Lower lobe of right lung (tissue), 2 donors: ENCODE data around the gene C17orf67. TPM values are rescaled to one million over a fixed set of nuclear protein-coding genes. Genes with fewer than 3 reads are reported as not detected.

Source experiments
- ATAC-seq, 2 donors: fragments of 200-7000 bp; cut with Tn5 transposase; one replicate each; pipeline ENCODE4 v1.9.1; 2020 to 2022; ENCODE audit warnings: mild to moderate bottlenecking in 2 of 2, moderate library complexity in 2 of 2
- DNase-seq: peaks from one replicate; pipeline ENCODE4 v3.0.0-alpha.2; 2020
- H3K27ac ChIP-seq: fragments of 200-600 bp; one replicate; pipeline ENCODE4 v1.8.0; 2022
- H3K27me3 ChIP-seq: fragments of 200-600 bp; one replicate; pipeline ENCODE4 v1.8.0; 2022; ENCODE audit warnings: low read depth
- H3K36me3 ChIP-seq: fragments of 200-600 bp; one replicate; pipeline ENCODE4 v1.8.0; 2022; ENCODE audit warnings: mild to moderate bottlenecking
- H3K4me1 ChIP-seq: fragments of 200-600 bp; one replicate; pipeline ENCODE4 v1.8.0; 2022
- H3K4me3 ChIP-seq: fragments of 200-600 bp; one replicate; pipeline ENCODE4 v1.8.0; 2022; ENCODE audit warnings: mild to moderate bottlenecking
- H3K9me3 ChIP-seq: fragments of 200-600 bp; one replicate; pipeline ENCODE4 v1.8.0; 2022
- intact Hi-C: fragments of 100-400 bp; cut with DNase I; formaldehyde crosslinking; loops from one replicate; pipeline ENCODE4 v1.11.0; 2022
- total RNA-seq: library from RNA; stranded (reverse); fragmentation: NEBNext Ultra II Directional; extraction: Animal tissue kit (Norgen Biotek cat#: 25700); gene quantifications from one replicate; pipeline ENCODE4 v1.2.1, GENCODE V29; 2021
- TF ChIP-seq, protein P1 (sequence below): fragments of 200-600 bp; IDR thresholded peaks from one replicate; pipeline ENCODE4 v1.8.0; 2022; ENCODE audit warnings: antibody characterized with exemption, mild to moderate bottlenecking
- donor health status: DM: no; HTN: yes; CAD: no; lungs with severe emphysema.

Gene C17orf67
- total RNA-seq, 1 donor from 2014 or later = 3.6 TPM

DNA sequence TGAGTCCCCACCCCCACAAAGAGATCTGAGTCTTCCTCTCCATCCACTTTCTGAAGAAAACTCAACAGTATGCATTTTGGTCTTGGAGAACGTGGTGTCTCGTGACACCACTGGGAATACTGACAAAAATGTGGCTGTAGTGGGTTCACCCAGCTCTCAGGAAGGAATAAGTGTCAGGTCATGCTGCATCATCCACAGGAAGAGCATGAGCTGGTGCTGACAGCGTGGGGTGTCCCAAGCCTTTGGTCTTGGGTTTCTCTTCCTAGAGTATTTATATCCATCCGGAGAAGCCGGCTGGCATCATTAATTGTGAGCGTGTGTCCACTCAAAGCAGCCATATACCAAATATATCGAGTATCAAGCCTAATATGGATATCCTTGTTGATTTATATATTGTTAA is 55.9 kb downstream of the C17orf67 start:
- H3K27me3 ChIP-seq = peaks cover 20% of the 10 kb centered on the region
- H3K36me3 ChIP-seq = no peaks in the 10 kb centered on the region
- peaks cover 12% of the 10 kb centered on the region for H3K4me1 ChIP-seq
- no peak overlapping the region for H3K4me3 ChIP-seq
- no peak for DNase-seq
- no peak for ATAC-seq
- TF ChIP-seq, protein P1, sequence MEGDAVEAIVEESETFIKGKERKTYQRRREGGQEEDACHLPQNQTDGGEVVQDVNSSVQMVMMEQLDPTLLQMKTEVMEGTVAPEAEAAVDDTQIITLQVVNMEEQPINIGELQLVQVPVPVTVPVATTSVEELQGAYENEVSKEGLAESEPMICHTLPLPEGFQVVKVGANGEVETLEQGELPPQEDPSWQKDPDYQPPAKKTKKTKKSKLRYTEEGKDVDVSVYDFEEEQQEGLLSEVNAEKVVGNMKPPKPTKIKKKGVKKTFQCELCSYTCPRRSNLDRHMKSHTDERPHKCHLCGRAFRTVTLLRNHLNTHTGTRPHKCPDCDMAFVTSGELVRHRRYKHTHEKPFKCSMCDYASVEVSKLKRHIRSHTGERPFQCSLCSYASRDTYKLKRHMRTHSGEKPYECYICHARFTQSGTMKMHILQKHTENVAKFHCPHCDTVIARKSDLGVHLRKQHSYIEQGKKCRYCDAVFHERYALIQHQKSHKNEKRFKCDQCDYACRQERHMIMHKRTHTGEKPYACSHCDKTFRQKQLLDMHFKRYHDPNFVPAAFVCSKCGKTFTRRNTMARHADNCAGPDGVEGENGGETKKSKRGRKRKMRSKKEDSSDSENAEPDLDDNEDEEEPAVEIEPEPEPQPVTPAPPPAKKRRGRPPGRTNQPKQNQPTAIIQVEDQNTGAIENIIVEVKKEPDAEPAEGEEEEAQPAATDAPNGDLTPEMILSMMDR = no peak
- H3K27ac ChIP-seq = no peak overlapping the region
- no peaks in the 10 kb centered on the region for H3K9me3 ChIP-seq
- intact Hi-C loops = no loop called here

DNA sequence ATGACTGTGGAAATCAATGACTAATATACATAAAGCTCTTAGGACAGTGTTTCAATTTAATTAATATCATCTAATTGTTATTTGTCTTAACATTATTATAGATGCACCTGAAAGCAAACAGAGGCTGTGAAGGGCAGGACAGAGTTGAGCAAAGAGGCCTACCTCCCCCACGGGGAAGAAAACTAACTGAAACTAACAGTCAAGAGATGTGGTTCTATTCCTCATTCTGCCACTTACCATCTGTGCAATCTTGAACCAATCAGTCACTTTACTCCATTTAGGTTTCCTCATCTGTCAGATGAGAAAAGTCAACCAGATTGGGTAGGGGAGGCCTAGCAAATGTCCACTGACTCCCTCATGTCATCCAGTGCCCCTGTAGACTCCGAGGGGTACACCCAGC is 59.1 kb downstream of the C17orf67 start:
- H3K4me3 ChIP-seq = no peak overlapping the region
- DNase-seq = no peak
- no peaks in the 10 kb centered on the region for H3K9me3 ChIP-seq
- TF ChIP-seq, protein P1 = no peak
- H3K27me3 ChIP-seq = peaks cover 11% of the 10 kb centered on the region
- intact Hi-C loops = no loop called here
- H3K27ac ChIP-seq = no peak overlapping the region
- no peak for ATAC-seq
- H3K36me3 ChIP-seq = no peaks in the 10 kb centered on the region
- peaks cover 2% of the 10 kb centered on the region for H3K4me1 ChIP-seq

DNA sequence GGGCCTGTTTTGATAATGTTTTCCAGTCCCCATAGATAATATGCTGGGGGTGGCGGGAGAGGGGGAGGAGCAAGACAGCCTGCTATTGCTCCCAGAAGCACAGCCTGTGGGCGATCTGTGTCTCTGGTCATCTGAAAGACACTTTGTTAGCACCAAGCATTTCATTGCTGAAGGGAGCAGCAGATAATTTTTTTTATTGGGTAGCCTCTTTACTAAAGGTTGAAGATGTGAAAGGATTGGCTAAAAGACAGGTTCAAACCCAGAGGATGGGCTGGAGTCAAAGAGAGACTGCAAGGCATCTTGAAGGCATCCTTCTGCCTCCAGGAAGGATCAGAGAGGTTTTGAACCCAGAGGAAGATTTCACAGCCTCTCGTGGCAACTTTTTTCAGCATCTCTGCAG is 60.6 kb downstream of the C17orf67 start:
- Histone ChIP-seq H3K36me3 (no peaks in the 10 kb centered on the region), H3K27ac (no peak overlapping the region), H3K4me3 (no peak overlapping the region), H3K4me1 (no peaks in the 10 kb centered on the region), H3K9me3 (no peaks in the 10 kb centered on the region), H3K27me3 (peaks cover 8% of the 10 kb centered on the region)
- DNase-seq (no peak), ATAC-seq (no peak)
- TF ChIP-seq, protein P1 = no peak
- intact Hi-C loops = no loop called here

DNA sequence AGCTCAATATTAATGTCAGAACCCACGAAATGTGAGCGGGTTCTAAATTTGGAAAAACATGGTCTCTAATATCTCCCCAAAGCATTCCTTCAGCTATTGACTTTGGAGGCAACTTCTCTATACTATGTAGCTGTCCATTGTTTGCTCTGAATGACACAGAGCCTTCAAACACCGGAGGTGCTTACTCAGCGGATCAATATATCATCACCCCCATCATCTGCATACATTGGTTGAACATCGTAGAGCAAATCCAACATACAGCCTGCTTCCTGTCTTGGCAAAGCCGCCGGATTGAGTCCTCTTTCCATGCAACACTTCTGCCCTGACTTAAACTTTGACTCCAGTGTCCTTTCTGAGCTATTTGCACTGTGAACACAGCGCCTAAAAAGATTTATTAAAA is 61.3 kb downstream of the C17orf67 start:
- Histone ChIP-seq H3K27ac (no peak overlapping the region), H3K4me3 (no peak overlapping the region), H3K4me1 (no peaks in the 10 kb centered on the region), H3K27me3 (peaks cover 8% of the 10 kb centered on the region), H3K9me3 (no peaks in the 10 kb centered on the region), H3K36me3 (no peaks in the 10 kb centered on the region)
- TF ChIP-seq, protein P1 = no peak
- no peak for ATAC-seq
- DNase-seq = no peak
- intact Hi-C loops = no loop called here

DNA sequence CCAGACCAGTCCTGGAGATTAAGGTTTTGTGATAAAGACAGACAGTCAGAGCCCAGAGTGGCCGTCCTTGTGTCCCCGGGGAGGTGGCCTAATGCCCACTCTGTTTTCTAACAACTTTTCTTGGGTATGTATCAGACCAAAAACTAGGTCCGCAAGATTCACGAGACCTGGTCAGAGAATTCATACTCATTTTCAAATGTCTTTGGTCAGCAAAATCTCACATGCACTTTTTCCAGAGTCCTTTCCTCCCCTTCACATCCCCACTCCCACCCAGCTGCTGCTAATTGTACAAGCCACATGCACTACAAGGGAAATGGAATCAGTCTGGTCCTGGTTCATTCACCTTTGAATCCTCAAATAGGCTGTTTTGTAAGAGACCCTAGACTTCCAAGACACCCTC is 61.7 kb downstream of the C17orf67 start:
- ATAC-seq = no peak
- intact Hi-C loops = no loop called here

More for the DNA sequence above, 61.7 kb downstream of the C17orf67 start:
- no peaks in the 10 kb centered on the region for H3K9me3 ChIP-seq
- no peak for DNase-seq
- no peak overlapping the region for H3K4me3 ChIP-seq
- H3K36me3 ChIP-seq = no peaks in the 10 kb centered on the region
- no peaks in the 10 kb centered on the region for H3K4me1 ChIP-seq
- no peak overlapping the region for H3K27ac ChIP-seq
- H3K27me3 ChIP-seq = peaks cover 8% of the 10 kb centered on the region
- TF ChIP-seq, protein P1 = no peak
